GM21619 (cell line): ENCODE data around the gene IFIH1.

ENCODE experiments used
- ATAC-seq: cut with Tn5 transposase; IDR thresholded peaks from one replicate; pipeline ENCODE4 v1.9.1; 2021; ENCODE audit not compliant: unreplicated experiment

The IFIH1 gene

DNA sequence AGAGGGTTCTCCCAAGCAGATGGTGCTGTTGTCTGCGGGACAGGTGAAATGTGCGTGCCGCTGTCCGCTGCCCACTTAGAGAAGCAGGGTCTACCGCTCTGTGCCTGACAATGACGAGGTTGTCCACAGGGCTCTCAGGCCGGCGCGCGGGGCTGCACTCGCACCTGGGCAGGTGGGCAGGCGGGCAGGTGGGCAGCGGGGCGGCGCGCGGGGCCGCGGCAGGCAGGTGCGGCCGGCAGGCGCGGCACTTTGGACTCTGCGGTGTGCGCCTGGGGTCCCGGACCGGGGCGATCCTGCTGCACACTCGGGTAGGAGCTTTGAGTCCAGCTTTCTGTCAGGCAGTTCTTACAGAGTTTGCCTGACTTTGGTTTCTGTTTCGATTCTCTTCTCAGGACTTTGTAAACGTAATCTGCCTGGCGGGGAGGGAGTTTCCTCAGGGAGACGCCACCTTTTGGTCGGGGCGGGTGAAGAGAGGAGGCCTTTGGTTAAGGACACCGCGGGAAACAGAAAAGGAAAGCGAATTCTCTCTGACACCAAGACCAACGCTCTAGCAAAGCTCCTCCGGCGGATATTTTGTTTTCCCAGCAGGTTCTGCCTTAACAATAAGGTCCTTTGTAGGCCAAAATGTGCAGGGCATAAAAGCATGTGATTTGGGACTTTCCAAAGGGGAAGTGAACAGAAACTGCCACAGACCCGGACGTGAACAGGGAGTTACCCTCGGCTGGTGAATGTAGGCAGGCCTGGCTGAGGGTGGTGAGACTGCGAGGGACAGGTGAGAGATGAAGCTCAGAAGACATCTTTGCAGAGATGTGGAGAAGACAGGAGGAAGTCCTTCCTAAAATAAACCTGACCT, at the start of gene IFIH1:
TSS of gene IFIH1 (minus strand) at position 357 of the 853 bp plus-strand sequence. CDS start 377 bp downstream, outside the sequence.
- ATAC-seq, result peak; percentile 78

DNA sequence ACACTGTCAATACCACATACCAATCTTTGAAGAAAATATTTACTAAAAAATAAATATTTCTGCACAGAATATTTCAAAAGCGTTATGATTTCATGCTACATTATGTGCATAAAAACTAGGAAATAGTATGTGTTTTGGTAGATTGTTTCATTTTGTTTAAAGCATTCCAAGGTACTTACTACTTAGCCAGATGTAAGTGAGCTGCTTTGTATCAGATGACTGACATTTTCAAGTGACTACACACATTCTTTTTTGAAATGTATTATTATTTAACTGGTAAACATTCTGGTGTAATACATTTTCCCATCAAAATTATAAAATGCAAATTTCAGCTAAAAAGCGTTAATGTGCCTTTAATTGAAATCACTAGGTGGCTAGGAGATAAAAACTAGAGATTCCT, 46.9 kb upstream of the IFIH1 start:
- ATAC-seq, result no peak

DNA sequence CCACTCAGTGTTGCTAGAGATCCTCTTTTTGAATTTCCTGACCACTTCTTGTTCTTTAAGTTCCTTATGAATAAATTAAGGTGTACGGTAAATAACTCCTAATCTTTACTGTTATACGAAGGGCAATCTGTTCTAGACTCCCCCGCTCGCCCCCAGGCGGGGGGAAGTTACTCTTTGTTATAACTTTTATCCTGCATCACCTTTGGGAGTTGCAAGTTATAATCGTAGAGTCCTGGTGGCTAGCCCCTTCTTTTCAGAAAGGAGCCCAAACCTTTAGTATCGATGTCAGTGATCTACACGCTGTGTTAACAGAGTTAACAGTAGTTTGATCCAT, 26.1 kb upstream of the IFIH1 start:
- ATAC-seq, result no peak

DNA sequence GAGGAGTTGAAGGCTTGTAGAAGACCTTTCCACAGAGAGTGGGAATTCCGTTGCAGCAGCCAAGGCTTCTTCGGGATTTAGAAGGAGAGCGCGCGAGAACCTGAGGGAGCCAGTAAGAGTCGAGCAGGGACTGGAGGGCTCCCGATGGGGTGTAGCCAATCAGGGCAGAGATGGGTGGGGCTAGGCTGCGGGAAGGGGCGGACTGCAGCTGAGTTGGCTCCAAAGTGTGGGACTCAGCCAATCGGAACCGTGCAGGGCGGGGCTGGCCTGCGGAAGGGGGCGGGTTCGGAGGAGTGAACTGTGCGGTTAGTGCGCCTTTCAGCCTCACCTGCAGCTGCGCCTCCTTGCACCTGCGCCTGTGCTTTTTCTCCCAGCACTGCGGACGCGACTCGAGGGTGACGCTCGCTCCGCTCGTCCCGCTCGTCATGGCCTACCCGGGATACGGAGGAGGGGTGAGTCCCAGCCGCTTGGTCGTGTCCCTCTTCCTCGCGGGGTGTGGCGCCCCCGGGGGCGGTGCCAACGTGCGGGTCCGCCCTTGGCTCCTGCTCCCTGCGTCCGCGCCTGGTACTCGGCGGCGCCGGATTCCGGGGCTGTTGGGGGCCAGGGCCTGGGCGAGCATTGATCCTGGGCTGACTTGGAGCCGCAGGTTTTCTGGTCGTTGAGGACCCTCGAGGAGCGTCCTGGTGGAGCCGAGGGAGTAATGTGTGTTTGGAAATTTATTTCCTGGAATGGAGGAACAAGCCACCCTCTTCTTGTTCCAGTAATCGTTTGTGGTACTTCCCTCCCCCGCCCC, 25.5 kb upstream of the IFIH1 start, which contains the start of gene GCA:
TSS of gene GCA (plus strand) at position 309 of the 793 bp plus-strand sequence. CDS start at position 426, 117 bp downstream.
- peak; percentile 98 for ATAC-seq

DNA sequence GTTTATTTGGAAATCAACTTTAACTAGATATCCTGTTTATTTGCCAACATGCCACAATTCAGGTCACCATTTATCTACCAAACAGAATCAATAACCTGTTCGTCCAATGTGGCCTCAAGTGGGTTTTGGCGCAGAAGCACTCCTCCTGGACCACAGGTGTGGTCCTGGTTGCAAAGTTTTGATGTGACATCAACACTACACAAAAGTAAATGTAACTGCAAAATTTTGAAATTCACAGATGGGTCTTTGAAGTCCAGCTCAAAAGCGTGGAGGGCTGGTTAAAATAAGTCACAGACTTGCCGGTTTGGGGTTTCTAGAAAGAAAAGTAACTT, 25.0 kb upstream of the IFIH1 start:
- no peak for ATAC-seq

DNA sequence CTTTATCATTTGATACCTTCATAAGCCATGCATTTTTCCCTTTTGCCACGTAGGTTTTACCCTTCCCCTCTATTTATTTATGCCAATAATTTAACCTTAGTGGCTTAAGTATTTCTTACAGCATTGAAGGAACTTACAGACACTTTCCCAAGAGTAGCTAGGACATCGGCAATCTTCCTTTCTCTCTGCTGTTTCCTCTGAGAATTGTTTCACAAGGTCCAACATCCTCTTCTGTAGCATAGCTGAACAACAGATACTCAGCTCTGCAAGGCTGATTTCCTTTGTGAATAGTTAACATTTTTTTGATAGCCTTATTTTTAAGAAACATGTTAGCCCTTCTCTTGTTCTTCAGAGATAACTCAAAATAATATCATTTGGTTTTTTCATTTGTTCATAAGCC, 24.4 kb upstream of the IFIH1 start:
- no peak for ATAC-seq

DNA sequence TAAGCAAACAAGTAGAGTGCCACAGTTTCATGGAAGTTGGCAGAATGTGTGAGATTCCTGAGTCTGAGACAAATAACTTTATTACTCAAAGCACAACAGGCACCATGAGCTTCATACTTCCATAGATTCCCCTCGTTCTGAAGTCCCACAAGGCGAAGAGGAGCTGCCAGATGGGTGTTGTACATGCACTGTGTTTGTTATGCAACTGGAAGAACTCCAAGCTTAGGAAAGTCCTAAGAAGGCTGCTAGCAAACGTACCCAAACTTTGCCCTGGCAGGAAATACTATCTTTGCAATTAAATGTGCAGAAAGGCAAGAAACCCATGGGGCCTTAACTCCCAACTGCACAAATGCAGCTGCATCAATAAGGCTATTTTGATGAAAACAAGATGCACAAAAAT, 23.8 kb upstream of the IFIH1 start:
- no peak for ATAC-seq

DNA sequence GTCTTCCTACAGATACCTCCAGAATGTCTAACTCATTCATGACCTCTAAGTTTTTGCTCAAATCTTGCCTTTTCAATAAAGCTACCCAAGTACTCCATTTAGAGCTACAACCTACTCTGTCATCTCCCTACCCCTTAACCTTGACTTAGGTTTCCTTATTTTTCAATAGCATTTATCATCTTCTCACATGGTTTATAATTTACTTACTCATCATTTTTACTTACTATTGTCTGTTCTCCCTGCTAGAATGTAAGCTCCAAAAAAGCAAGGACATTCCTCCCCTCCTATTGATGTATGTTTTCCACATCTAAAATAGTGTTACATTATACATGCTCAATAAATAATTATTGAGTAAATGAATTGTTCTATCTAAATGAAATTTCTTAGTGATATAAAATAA, 22.3 kb upstream of the IFIH1 start:
- no peak for ATAC-seq

DNA sequence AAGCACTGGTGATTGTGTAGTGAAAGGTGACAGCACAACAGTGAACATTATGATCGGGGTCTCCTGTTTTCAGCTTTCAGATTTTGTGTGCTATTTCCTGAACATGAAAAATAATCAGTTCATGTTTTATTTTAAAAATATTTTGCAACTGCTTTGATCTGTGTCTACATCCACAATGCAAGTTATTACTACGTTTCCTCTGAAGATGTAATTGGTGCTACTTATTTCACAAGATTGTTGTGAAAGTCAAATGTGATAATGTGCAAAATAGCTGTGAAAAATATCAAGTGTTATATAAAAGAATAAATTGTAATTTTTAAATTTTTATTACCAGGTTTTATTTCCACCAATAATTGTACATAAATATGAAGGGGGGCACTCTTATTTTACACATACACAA, 19.4 kb upstream of the IFIH1 start:
- no peak for ATAC-seq

DNA sequence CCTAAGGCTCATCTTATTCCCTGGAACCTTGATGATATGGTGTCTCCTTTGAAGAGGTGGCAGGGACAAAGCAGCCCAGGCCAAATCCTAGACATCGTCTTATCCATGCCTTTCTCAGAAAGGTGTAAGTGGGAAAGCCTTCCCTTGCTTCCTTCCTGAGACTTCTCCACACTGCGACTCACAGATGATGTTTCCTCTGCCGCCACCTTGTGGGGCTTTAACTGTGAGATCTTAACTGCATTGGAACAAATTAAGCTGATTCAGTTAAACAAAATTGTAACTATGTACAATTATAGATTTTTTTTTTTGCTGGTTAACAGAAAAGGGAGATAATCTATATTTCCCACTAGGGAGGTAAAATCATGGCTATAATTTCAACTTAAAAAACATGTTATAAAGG, 15.5 kb upstream of the IFIH1 start:
- peak; percentile 63 for ATAC-seq

DNA sequence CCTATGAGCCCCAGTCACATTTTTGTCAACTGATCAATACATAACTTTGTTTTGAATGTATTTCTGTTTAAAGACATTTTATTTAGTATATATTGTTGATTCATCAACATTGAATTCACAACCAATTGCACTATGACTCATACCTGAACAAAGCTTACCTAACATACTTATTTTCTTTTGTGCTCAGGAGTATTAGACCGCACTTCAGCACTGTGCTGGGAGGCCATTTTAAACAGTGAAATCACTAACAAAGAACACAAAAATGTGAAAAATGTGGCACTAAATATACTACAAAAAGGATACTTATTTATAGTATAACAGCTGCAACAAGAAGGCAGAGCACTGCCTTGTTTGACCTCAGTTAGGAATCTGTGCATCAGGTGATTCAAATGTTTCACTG, 12.4 kb upstream of the IFIH1 start:
- no peak for ATAC-seq

DNA sequence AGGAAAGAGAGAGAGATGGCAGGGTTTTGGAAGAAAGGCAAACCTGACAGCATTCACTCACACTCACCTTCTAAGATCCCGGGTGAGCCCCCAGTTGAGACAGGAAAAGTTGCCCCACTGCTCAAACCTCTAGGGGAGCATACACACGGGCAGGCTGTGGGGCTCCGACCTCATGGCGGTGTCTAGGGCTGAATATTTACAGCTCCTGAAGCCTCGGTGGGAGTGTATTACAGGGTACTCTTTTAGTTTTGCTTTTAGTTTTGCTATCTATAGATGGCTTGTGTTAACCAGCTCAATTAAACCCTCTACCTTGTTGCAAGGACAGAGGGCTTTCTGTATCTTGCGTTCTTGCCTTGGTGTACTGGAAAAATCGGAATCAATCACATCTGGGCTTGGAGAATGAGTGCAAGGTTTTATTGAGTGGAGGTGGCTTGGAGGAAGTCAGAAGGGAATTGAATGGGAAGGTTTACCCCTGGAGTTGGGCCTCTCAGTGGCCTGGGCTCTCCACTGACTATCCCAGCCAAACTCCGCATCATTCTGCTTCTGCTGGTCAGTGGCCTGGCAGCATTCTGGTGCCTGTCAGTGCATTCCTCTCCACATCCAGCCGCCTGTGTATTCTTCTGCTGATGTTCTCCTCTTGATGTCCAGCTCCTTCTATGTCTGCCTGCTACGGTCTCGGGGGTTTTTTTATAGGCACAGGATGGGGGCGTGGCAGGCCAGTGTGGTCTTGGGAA, 10.1 kb upstream of the IFIH1 start:
- ATAC-seq, result peak; percentile 88

DNA sequence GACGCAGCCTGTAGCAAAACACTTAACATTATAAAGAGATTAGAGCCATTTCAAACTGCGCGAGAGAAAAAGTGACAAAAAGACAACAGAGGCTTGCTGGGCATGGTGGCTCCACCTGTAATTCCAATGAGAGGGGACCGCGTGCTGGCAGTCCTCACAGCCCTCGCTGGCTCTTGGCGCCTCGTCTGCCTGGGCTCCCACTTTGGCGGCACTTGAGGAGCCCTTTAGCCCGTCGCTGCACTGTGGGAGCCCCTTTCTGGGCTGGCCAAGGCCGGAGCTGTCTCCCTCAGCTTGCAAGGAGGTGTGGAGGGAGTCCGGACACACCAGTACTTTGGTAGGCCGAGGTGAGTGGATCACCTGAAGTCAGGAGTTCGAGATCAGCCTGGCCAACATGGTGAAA, 9.3 kb upstream of the IFIH1 start:
- no peak for ATAC-seq

DNA sequence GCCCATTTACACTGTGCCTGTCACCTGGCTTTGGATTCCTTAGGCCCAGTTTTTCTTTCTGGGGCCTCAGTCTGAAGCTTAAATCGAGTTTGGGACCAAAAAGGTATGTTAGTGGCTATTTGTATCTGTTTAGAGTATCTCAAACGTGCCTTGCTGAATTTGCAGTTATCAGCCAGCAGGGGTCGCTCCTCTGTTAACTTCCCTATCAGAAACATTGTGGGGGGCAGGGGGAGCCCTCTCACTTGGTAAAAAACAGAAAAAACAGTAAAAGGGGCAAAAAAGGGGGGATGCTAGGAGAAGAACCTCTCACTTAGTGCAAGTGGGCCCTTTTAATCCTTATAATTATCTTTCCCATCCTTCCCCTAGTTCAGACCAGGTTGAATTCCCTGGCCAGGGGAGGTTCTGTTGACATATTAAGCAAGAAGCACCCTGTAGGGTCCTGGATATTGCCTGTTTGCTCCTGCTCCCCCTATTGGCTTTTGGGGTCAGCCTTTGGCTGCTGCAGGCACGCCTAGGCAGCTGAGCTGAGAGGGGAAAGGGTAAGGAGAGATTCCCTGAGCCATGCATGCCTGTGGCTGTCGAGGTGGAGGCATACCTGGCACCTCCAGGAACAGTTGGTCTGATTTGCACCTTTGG, 8.8 kb upstream of the IFIH1 start:
- ATAC-seq, result no peak

DNA sequence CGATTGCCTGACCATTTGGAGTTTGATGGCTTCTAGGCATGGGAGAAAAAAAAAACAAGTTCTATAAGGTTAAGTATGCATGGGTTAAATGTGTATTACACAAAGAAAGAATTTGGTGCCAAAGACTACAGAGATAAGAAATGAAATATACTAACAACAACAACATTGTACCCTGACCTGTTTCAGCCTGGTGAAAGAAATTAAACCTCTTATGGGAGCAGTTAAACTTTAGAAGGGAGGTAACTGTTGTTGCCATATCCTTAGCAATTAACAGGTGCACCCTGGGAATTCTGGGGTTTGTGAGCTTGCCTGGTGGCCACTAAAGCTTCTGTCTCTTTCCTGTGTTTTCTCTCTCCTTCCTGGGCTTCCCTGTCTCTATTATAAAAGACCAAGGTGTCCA, 6.5 kb upstream of the IFIH1 start:
- no peak for ATAC-seq

DNA sequence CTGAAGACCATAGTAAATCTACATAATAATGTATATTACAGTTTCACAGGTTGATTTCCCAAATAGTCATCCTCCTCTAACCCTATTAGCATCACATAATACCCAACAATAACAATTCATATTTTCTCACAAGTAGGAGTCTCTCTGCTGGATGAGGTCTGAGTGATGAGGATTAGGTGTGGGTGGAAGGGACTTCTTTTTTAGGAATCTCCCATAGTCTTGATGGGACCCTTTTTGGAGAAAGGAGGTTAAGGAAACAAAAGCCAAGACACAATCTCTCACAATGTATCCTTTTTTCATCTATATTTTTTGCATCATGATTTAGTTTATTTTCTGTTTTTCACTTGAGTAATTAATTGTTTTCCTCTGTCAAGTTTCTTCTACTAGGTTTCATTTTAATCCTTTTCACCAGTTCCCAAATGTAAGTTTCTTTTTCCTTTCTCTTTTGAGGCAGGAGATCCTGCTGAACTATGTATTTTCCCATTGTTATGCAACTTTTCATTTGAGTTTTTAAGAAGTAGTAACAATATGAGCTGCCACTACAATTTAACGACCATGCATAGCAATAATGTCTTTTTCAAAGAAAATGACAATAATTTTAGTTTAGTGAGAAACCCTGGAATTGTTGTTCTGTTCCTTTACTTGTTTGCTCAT, 2.5 kb upstream of the IFIH1 start:
- no peak for ATAC-seq

DNA sequence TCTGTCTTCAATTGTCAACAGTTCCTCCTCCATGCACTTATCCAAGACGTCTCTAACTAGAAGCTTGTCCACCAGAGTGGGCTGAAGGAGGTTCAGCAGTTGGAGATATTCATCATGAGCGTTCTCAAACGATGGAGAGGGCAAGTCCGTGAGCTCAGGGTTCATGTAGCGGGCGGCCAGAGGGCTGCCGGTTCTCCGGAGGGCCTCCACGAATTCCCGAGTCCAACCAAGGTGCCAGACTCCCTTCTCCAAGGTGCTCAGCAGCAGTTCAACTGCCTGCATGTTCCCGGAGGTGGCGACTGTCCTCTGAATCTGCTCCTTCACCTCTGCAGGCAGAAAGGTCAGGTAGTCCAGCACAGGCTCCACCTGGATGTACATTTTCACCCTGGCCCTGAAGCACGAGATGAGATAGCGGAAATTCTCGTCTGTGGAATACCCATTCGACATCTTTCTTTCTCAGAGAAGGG, 590 bp downstream of the IFIH1 start:
- ATAC-seq, result peak; percentile 6

DNA sequence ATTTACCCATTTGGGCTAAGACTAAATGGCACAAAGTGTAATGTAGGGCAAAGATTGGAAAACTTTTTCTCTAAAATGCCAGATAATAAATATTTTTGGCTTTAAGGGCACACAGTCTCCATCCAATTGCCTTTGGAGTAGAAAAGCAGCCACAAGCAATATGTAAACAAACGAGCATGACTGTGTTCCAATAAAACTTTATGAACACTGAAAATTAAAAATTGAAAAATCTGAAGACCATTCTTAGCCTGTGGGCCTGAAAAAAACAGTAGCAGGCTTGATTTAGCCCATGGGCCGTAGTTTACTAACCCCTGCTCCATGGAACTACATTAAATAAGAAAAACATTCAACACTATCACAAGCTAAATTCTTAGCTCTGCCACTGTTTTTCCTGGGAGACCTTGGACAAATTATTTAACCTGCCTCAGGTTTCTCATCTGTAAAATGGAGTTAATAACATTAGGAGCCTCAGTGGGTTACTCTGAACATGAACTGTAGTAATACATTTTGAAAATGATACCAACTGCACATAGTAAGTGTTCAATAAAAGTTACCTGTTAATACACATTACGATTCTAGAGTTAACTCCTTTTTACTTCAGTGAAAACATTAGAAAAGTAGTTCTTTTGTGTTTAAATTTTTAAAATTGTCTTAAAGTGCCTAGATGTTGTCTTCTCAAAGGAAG, 1.3 kb downstream of the IFIH1 start:
- ATAC-seq, result no peak

DNA sequence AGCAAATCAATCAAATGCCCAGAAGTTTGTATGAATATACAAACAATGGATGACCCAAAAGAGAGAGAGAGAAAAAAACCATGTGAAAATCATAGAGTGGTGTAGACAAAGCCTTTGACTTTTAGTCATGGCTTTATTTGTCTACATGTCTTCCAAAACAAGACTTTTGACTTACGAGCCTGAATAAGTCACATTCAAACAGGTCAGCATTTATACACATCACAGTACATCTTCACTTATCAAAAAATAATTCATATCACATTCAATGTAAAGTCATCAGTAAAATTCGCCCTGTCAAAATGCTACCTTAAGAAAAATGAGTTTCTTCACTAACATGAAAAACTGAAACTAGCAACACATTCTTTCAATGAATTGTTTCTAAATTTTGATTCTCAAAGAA, 1.9 kb downstream of the IFIH1 start:
- ATAC-seq, result no peak

DNA sequence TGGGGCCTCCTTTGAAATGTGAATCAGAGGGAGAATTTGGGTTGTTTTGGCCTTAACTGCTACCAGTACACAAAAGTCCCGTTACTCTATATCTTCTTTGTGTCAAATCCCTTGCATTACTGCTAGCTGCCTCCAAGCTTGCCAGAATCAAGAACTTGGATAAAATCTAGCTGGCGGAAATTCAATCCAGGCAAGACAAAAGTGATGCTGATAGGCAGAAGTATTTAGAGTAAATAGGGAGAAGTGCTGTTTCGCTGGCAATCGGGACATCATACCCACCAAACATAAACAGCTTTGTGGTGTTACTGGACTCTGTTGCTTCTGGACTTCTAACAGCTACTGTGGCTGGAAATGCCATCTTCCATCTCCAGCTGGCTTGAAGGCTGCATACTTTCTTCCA, 2.5 kb downstream of the IFIH1 start:
- no peak for ATAC-seq
